WTC11 (cell line): Measurements from ENCODE around the gene NYAP1. TPM values are rescaled to one million over a fixed set of nuclear protein-coding genes. Genes with fewer than 3 reads are reported as not detected.
A peak's percentile ranks its signal among the peaks of the same experiment; 100 is the strongest.
"Not testable (repeated sequence)": the region's sequence is repeated elsewhere in the genome, so short reads cannot be mapped to it uniquely, and the experiment has no call there.

Experiments
- ATAC-seq: fragments of 200-7000 bp; cut with Tn5 transposase; 2 replicates; pipeline ENCODE4 v1.10.0; 2021; ENCODE audit warnings: mild to moderate bottlenecking, moderate library complexity
- CTCF ChIA-PET: fragments of 300-600 bp; sonication (Branson Sonifier 250); formaldehyde crosslinking; loops from one replicate; lab custom pipeline; 2021; ENCODE audit warnings: antibody characterized with exemption; lab: Charles Lee
- POLR2A ChIA-PET: fragments of 350-600 bp; sonication (Branson Sonifier 250); formaldehyde crosslinking; loops from one replicate; lab custom pipeline; 2021; ENCODE audit warnings: antibody characterized with exemption; lab: Charles Lee
- DNase-seq: peaks from one replicate; pipeline ENCODE4 v3.0.0; 2021; ENCODE audit warnings: low spot score
- H3K27ac Mint-ChIP-seq: 2 replicates; pipeline ENCODE4 v1.8.0; 2021; ENCODE audit warnings: mixed read lengths
- H3K27me3 Mint-ChIP-seq: 2 replicates; pipeline ENCODE4 v1.8.0; 2021; ENCODE audit warnings: low read depth, mild to moderate bottlenecking, moderate library complexity, mixed read lengths
- H3K36me3 Mint-ChIP-seq: 2 replicates; pipeline ENCODE4 v1.8.0; 2021; ENCODE audit warnings: mixed read lengths
- H3K4me1 Mint-ChIP-seq: 2 replicates; pipeline ENCODE4 v1.8.0; 2022; ENCODE audit warnings: mixed read lengths
- H3K4me3 Mint-ChIP-seq: 2 replicates; pipeline ENCODE4 v1.8.0; 2021; ENCODE audit warnings: mild to moderate bottlenecking, moderate library complexity, mixed read lengths
- H3K9me3 Mint-ChIP-seq: 2 replicates; pipeline ENCODE4 v1.8.0; 2021; ENCODE audit warnings: mixed read lengths
- AR ChIP-seq: fragments of 250-450 bp; sonication (Bioruptor Pico); IDR thresholded peaks from 2 replicates; pipeline ENCODE4 v1.9.0; 2021; ENCODE audit warnings: mild to moderate bottlenecking
- ARID4B ChIP-seq: sonication (generic); formaldehyde crosslinking; IDR thresholded peaks from 2 replicates; pipeline ENCODE4 v1.8.0; 2023; ENCODE audit warnings: missing genetic modification reagents, mild to moderate bottlenecking, borderline replicate concordance
- ATF6 ChIP-seq: sonication (generic); formaldehyde crosslinking; IDR thresholded peaks from 2 replicates; pipeline ENCODE4 v1.8.1; 2023; ENCODE audit warnings: mild to moderate bottlenecking, missing genetic modification reagents
- E2F1 ChIP-seq: sonication (generic); formaldehyde crosslinking; IDR thresholded peaks from 2 replicates; pipeline ENCODE4 v1.8.0; 2022; ENCODE audit warnings: mild to moderate bottlenecking, missing genetic modification reagents
- E2F4 ChIP-seq: sonication (generic); formaldehyde crosslinking; IDR thresholded peaks from 2 replicates; pipeline ENCODE4 v1.8.1; 2022; ENCODE audit warnings: low read depth, mild to moderate bottlenecking, moderate library complexity, missing genetic modification reagents, borderline replicate concordance
- ELF4 ChIP-seq: sonication (generic); formaldehyde crosslinking; IDR thresholded peaks from 2 replicates; pipeline ENCODE4 v1.8.1; 2022; ENCODE audit warnings: low read depth, mild to moderate bottlenecking, moderate library complexity, missing genetic modification reagents
- ESRRA ChIP-seq: sonication (generic); formaldehyde crosslinking; IDR thresholded peaks from 2 replicates; pipeline ENCODE4 v1.8.1; 2022; ENCODE audit warnings: mild to moderate bottlenecking, missing genetic modification reagents, borderline replicate concordance
- HMGA2 ChIP-seq: fragments of 250-450 bp; sonication (Bioruptor Pico); IDR thresholded peaks from 2 replicates; pipeline ENCODE4 v1.4.0; 2021; ENCODE audit warnings: mild to moderate bottlenecking, moderate library complexity
- NFE2L1 ChIP-seq: sonication (generic); formaldehyde crosslinking; IDR thresholded peaks from 2 replicates; pipeline ENCODE4 v1.8.1; 2023; ENCODE audit warnings: missing genetic modification reagents
- SMAD4 ChIP-seq: sonication (generic); formaldehyde crosslinking; IDR thresholded peaks from 2 replicates; pipeline ENCODE4 v1.8.0; 2022; ENCODE audit warnings: mild to moderate bottlenecking, missing genetic modification reagents
- TP53 ChIP-seq: sonication (generic); formaldehyde crosslinking; IDR thresholded peaks from 2 replicates; pipeline ENCODE4 v1.8.1; 2023; ENCODE audit warnings: mild to moderate bottlenecking, missing genetic modification reagents
- ZNF121 ChIP-seq: sonication (generic); formaldehyde crosslinking; IDR thresholded peaks from 2 replicates; pipeline ENCODE4 v1.8.0; 2023; ENCODE audit warnings: missing genetic modification reagents
- ZNF317 ChIP-seq: sonication (generic); formaldehyde crosslinking; IDR thresholded peaks from 2 replicates; pipeline ENCODE4 v1.8.1; 2023; ENCODE audit warnings: low read depth, mild to moderate bottlenecking, moderate library complexity, missing genetic modification reagents, borderline replicate concordance
- total RNA-seq: library from RNA; stranded (reverse); gene quantifications from 3 replicates; pipeline ENCODE4 v1.2.3, GENCODE V29; 2021

NYAP1 gene
- total RNA-seq, 1 experiment from 2014 or later: 6.7 TPM

- Mint-ChIP-seq H3K4me1 (peaks cover 23% of the 10 kb centered on the region), H3K27me3 (peaks cover 27% of the 10 kb centered on the region)
- 0 out of 2 replicates have a peak, but pooled peaks have one; percentile 2 for TF ChIP-seq ZNF121 (CRISPR knock-in tag)
- CTCF ChIA-PET: interaction anchor here (0.8 to 0.9 kb wide), 2 partner anchors 34 to 253 kb away, joined by 3 to 5 read pairs; no protein-coding TSS in a partner anchor
- H3K4me3 Mint-ChIP-seq, ATAC-seq, H3K27ac Mint-ChIP-seq, DNase-seq, H3K36me3 Mint-ChIP-seq, H3K9me3 Mint-ChIP-seq, POLR2A ChIA-PET: not testable (repeated sequence)
Observed at GRCh38 chr7:100536695-100537094, 53.0 kb downstream of the NYAP1 start.

- H3K36me3 Mint-ChIP-seq: no peaks in the 10 kb centered on the region
- ATAC-seq: no peak
- H3K27me3 Mint-ChIP-seq: peaks cover 27% of the 10 kb centered on the region
- no peak for DNase-seq
- CTCF ChIA-PET: interaction anchor here (0.9 to 2.1 kb wide), 6 partner anchors 21 to 94 kb away, joined by 3 to 16 read pairs (median 4); no protein-coding TSS in a partner anchor
- POLR2A ChIA-PET: interaction anchor here (1.0 to 1.6 kb wide), 4 partner anchors 33 to 168 kb away, joined by 3 to 7 read pairs (median 4); partner anchors contain the start of genes FBXO24, LRCH4, POP7 and TSC22D4
- H3K9me3 Mint-ChIP-seq: no peaks in the 10 kb centered on the region
- H3K27ac Mint-ChIP-seq: peak overlapping the region; percentile 94
- peaks cover 38% of the 10 kb centered on the region for H3K4me1 Mint-ChIP-seq
- H3K4me3 Mint-ChIP-seq: peak overlapping the region; percentile 91
- TF ChIP-seq ARID4B (CRISPR knock-in tag) (0 out of 2 replicates have a peak, but pooled peaks have one; percentile 18), HMGA2 (CRISPR knock-in tag) (no peak), AR (CRISPR knock-in tag) (no peak)
Observed at GRCh38 chr7:100538348-100538653, 54.6 kb downstream of the NYAP1 start.

- Mint-ChIP-seq H3K27me3 (peaks cover 27% of the 10 kb centered on the region), H3K36me3 (no peaks in the 10 kb centered on the region), H3K4me3 (peak within 1 kb of the TSS; percentile 91), H3K4me1 (peaks cover 44% of the 10 kb centered on the region), H3K27ac (peak within 1 kb of the TSS; percentile 94), H3K9me3 (no peaks in the 10 kb centered on the region)
- ChIA-PET POLR2A (interaction anchor here (1.0 to 1.6 kb wide), 5 partner anchors 29 to 167 kb away, joined by 3 to 7 read pairs (median 4); partner anchors contain the start of genes FBXO24, LRCH4, POP7 and TSC22D4), CTCF (interaction anchor here (0.5 to 2.1 kb wide), 19 partner anchors 21 to 167 kb away, joined by 3 to 16 read pairs (median 4); partner anchors contain the start of genes FBXO24, MOSPD3 and POP7)
- ATAC-seq (peak; percentile 98), DNase-seq (peak; percentile 100)
- TF ChIP-seq E2F4 (CRISPR knock-in tag): no peak
- no peak for TF ChIP-seq ZNF317 (CRISPR knock-in tag)
- TF ChIP-seq AR (CRISPR knock-in tag): no peak
- no peak for TF ChIP-seq ESRRA
- no peak for TF ChIP-seq TP53 (CRISPR knock-in tag)
- TF ChIP-seq ATF6: no peak
- peak; percentile 76; the same call in 1 of the 2 replicates for TF ChIP-seq NFE2L1 (CRISPR knock-in tag)
- no peak for TF ChIP-seq ELF4 (CRISPR knock-in tag)
- no peak for TF ChIP-seq E2F1 (CRISPR knock-in tag)
- TF ChIP-seq SMAD4: no peak
Observed at GRCh38 chr7:100538654-100539435, 55.1 kb downstream of the NYAP1 start, which contains the start of gene AGFG2. Gene AGFG2 (plus strand): TSS chr7:100539203. CDS start chr7:100539347, 144 bp downstream.
